Measurements from ENCODE around the gene NCK1. TPM values are rescaled to one million over a fixed set of nuclear protein-coding genes. Genes with fewer than 3 reads are reported as not detected.

Gene NCK1
- total and polyA plus RNA-seq, 2 experiments from 2014 or later: 28.4 to 28.7 TPM

- H3K4me3 ChIP-seq: no peak overlapping the region
- no peak overlapping the region for H3K4me2 ChIP-seq
- ATAC-seq: no peak
- H3K4me3 Mint-ChIP-seq: no peak overlapping the region
- no peak overlapping the region for H3K27ac Mint-ChIP-seq
- H3K36me3 Mint-ChIP-seq (ENCODE audit: low read depth): peaks cover 8% of the 10 kb centered on the region
- H3K9me2 ChIP-seq (ENCODE audit: insufficient read depth): no peaks in the 10 kb centered on the region
- no peak overlapping the region for H2AFZ ChIP-seq
- TF ChIP-seq POLR2AphosphoS5 (IDR thresholded peaks at IDR 0.05; ENCODE audit: low read depth) (no peak), ETS1 (IDR thresholded peaks at IDR 0.05) (no peak), EZH2phosphoT487 (IDR thresholded peaks at IDR 0.05; ENCODE audit: unreplicated experiment) (no peak), REST (IDR thresholded peaks at IDR 0.05; ENCODE audit: unreplicated experiment) (no peak), EZH2 (IDR thresholded peaks at IDR 0.05; ENCODE audit: low read depth, unreplicated experiment) (no peak)
- H3K36me3 ChIP-seq (ENCODE audit: insufficient read depth): no peaks in the 10 kb centered on the region
- H3K27me3 Mint-ChIP-seq (ENCODE audit: insufficient read depth, low read depth, poor library complexity): no peaks in the 10 kb centered on the region
- no peak for DNase-seq (ENCODE audit: low spot score)
- H3K79me2 ChIP-seq (replicated peaks; ENCODE audit: insufficient read depth): no peaks in the 10 kb centered on the region
- no peaks in the 10 kb centered on the region for H3K27me3 ChIP-seq (ENCODE audit: insufficient read depth)
- no peaks in the 10 kb centered on the region for H3F3A ChIP-seq (replicated peaks; ENCODE audit: low read depth)
- H4K20me1 ChIP-seq (replicated peaks; ENCODE audit: insufficient read depth): no peaks in the 10 kb centered on the region
- no peak overlapping the region for H3K27ac ChIP-seq (ENCODE audit: low read depth)
- H3K4me1 Mint-ChIP-seq: no peaks in the 10 kb centered on the region
- no peaks in the 10 kb centered on the region for H3K4me1 ChIP-seq (ENCODE audit: insufficient read depth)
- peaks cover 7% of the 10 kb centered on the region for H3K9me3 Mint-ChIP-seq
Observed at GRCh38 chr3:136982033-136982432, 120.0 kb downstream of the NCK1 start.

- Mint-ChIP-seq H3K9me3 (peaks cover 11% of the 10 kb centered on the region), H3K27ac (no peak overlapping the region), H3K27me3 (ENCODE audit: insufficient read depth, low read depth, poor library complexity) (no peaks in the 10 kb centered on the region), H3K4me1 (no peaks in the 10 kb centered on the region), H3K4me3 (no peak overlapping the region), H3K36me3 (ENCODE audit: low read depth) (peaks cover 11% of the 10 kb centered on the region)
- Histone ChIP-seq H3F3A (replicated peaks; ENCODE audit: low read depth) (no peaks in the 10 kb centered on the region), H3K4me1 (ENCODE audit: insufficient read depth) (no peaks in the 10 kb centered on the region), H3K27ac (ENCODE audit: low read depth) (no peak overlapping the region), H4K20me1 (replicated peaks; ENCODE audit: insufficient read depth) (no peaks in the 10 kb centered on the region), H2AFZ (no peak overlapping the region), H3K27me3 (ENCODE audit: insufficient read depth) (no peaks in the 10 kb centered on the region), H3K9me2 (ENCODE audit: insufficient read depth) (no peaks in the 10 kb centered on the region), H3K4me3 (no peak overlapping the region), H3K79me2 (replicated peaks; ENCODE audit: insufficient read depth) (no peaks in the 10 kb centered on the region), H3K4me2 (no peak overlapping the region), H3K36me3 (ENCODE audit: insufficient read depth) (no peaks in the 10 kb centered on the region)
- ATAC-seq (no peak), DNase-seq (ENCODE audit: low spot score) (no peak)
- no peak for TF ChIP-seq ZNF331 (CRISPR knock-in tag; IDR thresholded peaks at IDR 0.05; ENCODE audit: low read depth)
- no peak for TF ChIP-seq POLR2AphosphoS5 (IDR thresholded peaks at IDR 0.05; ENCODE audit: low read depth)
- TF ChIP-seq CREB1 (CRISPR knock-in tag; IDR thresholded peaks at IDR 0.05; ENCODE audit: low read depth): no peak
- no peak for TF ChIP-seq EZH2 (IDR thresholded peaks at IDR 0.05; ENCODE audit: low read depth, unreplicated experiment)
- TF ChIP-seq EZH2phosphoT487 (IDR thresholded peaks at IDR 0.05; ENCODE audit: unreplicated experiment): no peak
- TF ChIP-seq NANOG (IDR thresholded peaks at IDR 0.05; ENCODE audit: borderline replicate concordance): no peak
- no peak for TF ChIP-seq STAT1 (IDR thresholded peaks at IDR 0.05; ENCODE audit: unreplicated experiment)
- TF ChIP-seq ETS1 (IDR thresholded peaks at IDR 0.05): no peak
- TF ChIP-seq ZNF114 (CRISPR knock-in tag; IDR thresholded peaks at IDR 0.05): no peak
Observed at GRCh38 chr3:136982520-136983138, 120.6 kb downstream of the NCK1 start.
